Measurements from ENCODE around the gene AJAP1.

Gene AJAP1

DNA sequence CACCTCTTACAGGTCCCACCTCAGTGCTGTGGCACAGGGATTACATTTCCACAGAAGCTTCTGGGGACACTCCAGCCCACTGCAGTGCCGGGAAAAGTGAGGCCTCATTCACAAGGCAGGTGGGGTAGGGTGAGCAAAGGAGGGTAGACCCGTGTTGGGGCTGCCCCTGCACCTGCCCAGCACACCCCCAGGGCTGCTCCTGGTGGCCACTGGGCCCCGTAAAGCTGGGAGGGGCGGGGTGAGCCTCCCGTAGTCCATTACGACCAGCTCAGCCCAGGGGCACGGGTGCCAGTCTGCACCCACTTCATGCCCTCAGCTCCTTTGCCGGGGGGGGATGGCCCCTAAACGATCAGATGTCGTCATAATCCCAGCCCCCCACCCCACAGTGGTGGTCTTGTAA lies 39.5 kb downstream of the AJAP1 start:
- H3K27me3 ChIP-seq (ENCODE audit: control insufficient read depth, insufficient read depth, low read length) = no peaks in the 10 kb centered on the region
- H3K36me3 ChIP-seq (ENCODE audit: control insufficient read depth, insufficient read depth, low read length) = no peaks in the 10 kb centered on the region
- H3K9me3 ChIP-seq (ENCODE audit: control insufficient read depth, insufficient read depth, low read depth, low read length) = no peaks in the 10 kb centered on the region; the same call in 1 of the 2 replicates
- no peak overlapping the region for H3K27ac ChIP-seq (ENCODE audit: low read depth, low read length)
- no peaks in the 10 kb centered on the region for H3K4me1 ChIP-seq (ENCODE audit: control insufficient read depth, insufficient read depth, low read length)
- no peak overlapping the region for H3K9ac ChIP-seq (ENCODE audit: low read length)
- no peak overlapping the region for H3K4me3 ChIP-seq (ENCODE audit: low read depth, low read length)

DNA sequence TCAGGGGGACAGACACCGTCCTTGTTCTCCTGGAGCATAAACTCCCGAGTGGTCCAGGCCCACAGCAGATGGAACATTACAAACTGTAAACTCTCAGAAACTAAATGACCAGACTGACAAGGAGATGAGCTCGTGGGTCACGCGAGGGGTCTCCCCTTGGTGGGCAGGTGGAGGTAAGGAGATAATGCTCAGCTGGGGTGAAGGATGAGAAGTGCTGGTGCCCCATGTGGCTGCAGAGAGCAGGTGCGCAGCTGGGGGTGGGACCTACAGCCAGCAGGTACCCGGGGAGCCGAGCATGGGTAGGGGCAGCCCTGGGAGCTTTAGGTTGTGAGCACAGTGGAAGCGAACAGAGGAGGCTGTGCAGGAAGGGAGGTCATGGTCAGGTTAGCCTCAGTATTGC lies 40.1 kb downstream of the AJAP1 start:
- no peaks in the 10 kb centered on the region; the same call in 1 of the 2 replicates for H3K9me3 ChIP-seq (ENCODE audit: control insufficient read depth, insufficient read depth, low read depth, low read length)
- H3K36me3 ChIP-seq (ENCODE audit: control insufficient read depth, insufficient read depth, low read length) = no peaks in the 10 kb centered on the region
- no peaks in the 10 kb centered on the region for H3K4me1 ChIP-seq (ENCODE audit: control insufficient read depth, insufficient read depth, low read length)
- H3K27me3 ChIP-seq (ENCODE audit: control insufficient read depth, insufficient read depth, low read length) = no peaks in the 10 kb centered on the region
- H3K9ac ChIP-seq (ENCODE audit: low read length) = no peak overlapping the region
- H3K4me3 ChIP-seq (ENCODE audit: low read depth, low read length) = no peak overlapping the region
- H3K27ac ChIP-seq (ENCODE audit: low read depth, low read length) = no peak overlapping the region

DNA sequence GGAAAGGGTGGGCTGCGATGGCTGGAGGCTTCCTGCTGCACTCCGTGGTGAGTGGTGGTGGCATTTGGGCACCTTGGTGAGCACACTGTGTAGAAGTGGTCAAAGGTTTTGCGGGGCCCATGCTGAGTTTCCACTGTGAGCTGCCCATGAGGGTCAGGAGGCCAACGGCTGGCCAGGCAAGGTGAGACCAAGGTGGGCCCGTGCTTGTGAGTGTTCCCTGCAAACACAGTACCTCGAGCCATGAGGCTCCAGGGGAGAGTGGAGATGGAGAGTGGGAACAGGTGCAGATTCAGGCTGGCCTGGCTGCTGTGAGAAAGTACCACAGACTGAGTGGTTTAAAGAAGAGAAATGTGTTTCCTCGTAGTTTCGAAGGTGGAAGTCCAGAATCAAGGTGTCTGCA lies 40.8 kb downstream of the AJAP1 start:
- Histone ChIP-seq H3K4me3 (ENCODE audit: low read depth, low read length) (no peak overlapping the region), H3K36me3 (ENCODE audit: control insufficient read depth, insufficient read depth, low read length) (no peaks in the 10 kb centered on the region), H3K27ac (ENCODE audit: low read depth, low read length) (no peak overlapping the region), H3K4me1 (ENCODE audit: control insufficient read depth, insufficient read depth, low read length) (no peaks in the 10 kb centered on the region), H3K9me3 (ENCODE audit: control insufficient read depth, insufficient read depth, low read depth, low read length) (no peaks in the 10 kb centered on the region; the same call in 1 of the 2 replicates), H3K27me3 (ENCODE audit: control insufficient read depth, insufficient read depth, low read length) (no peaks in the 10 kb centered on the region), H3K9ac (ENCODE audit: low read length) (no peak overlapping the region)

DNA sequence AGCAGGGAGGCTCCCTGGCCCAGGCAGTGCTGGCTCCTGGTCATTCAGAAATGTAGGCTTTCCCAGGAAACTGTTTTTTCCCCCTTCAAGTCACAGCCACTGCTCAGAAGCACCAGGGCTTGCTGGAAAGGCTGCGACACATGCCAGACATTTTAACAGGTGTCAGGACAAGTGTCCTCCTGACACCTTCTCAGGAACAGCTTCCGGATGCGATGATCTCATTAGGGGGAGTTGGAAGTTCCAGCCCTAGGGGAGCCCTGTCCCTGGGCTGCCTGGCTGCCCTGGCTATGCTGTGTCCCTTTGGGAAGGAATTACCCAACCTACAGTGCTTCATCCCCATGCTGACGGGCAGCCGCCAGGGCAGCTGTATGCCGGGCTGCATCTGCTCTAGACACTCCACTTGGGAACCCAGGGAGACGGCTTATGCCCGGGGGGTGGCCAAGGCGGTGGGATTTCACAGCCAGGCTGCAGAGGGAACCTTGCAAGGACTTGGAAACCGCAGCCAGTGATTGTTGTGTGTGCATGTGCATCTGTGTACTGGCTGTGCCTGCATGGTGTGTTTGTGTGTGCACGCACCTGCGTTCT lies 41.8 kb downstream of the AJAP1 start:
- no peaks in the 10 kb centered on the region for H3K36me3 ChIP-seq (ENCODE audit: control insufficient read depth, insufficient read depth, low read length)
- no peak overlapping the region for H3K27ac ChIP-seq (ENCODE audit: low read depth, low read length)
- H3K9ac ChIP-seq (ENCODE audit: low read length) = no peak overlapping the region
- no peaks in the 10 kb centered on the region; the same call in 1 of the 2 replicates for H3K9me3 ChIP-seq (ENCODE audit: control insufficient read depth, insufficient read depth, low read depth, low read length)
- H3K4me3 ChIP-seq (ENCODE audit: low read depth, low read length) = no peak overlapping the region
- peaks cover 6% of the 10 kb centered on the region; the same call in 1 of the 2 replicates for H3K4me1 ChIP-seq (ENCODE audit: control insufficient read depth, insufficient read depth, low read length)
- no peaks in the 10 kb centered on the region for H3K27me3 ChIP-seq (ENCODE audit: control insufficient read depth, insufficient read depth, low read length)

- Histone ChIP-seq H3K27me3 (ENCODE audit: control insufficient read depth, insufficient read depth, low read length) (no peaks in the 10 kb centered on the region), H3K4me3 (ENCODE audit: low read depth, low read length) (no peak overlapping the region), H3K27ac (ENCODE audit: low read depth, low read length) (no peak overlapping the region), H3K36me3 (ENCODE audit: control insufficient read depth, insufficient read depth, low read length) (no peaks in the 10 kb centered on the region), H3K4me1 (ENCODE audit: control insufficient read depth, insufficient read depth, low read length) (peaks cover 6% of the 10 kb centered on the region; the same call in 1 of the 2 replicates), H3K9me3 (ENCODE audit: control insufficient read depth, insufficient read depth, low read depth, low read length) (no peaks in the 10 kb centered on the region; the same call in 1 of the 2 replicates), H3K9ac (ENCODE audit: low read length) (no peak overlapping the region)
Measured at GRCh38 chr1:4696753-4697152, 42.3 kb downstream of the AJAP1 start.

- Histone ChIP-seq H3K36me3 (ENCODE audit: control insufficient read depth, insufficient read depth, low read length) (no peaks in the 10 kb centered on the region), H3K4me3 (ENCODE audit: low read depth, low read length) (no peak overlapping the region), H3K27me3 (ENCODE audit: control insufficient read depth, insufficient read depth, low read length) (no peaks in the 10 kb centered on the region), H3K27ac (ENCODE audit: low read depth, low read length) (no peak overlapping the region), H3K9ac (ENCODE audit: low read length) (no peak overlapping the region), H3K9me3 (ENCODE audit: control insufficient read depth, insufficient read depth, low read depth, low read length) (no peaks in the 10 kb centered on the region; the same call in 1 of the 2 replicates), H3K4me1 (ENCODE audit: control insufficient read depth, insufficient read depth, low read length) (peaks cover 6% of the 10 kb centered on the region; the same call in 1 of the 2 replicates)
Measured at GRCh38 chr1:4697801-4698200, 43.4 kb downstream of the AJAP1 start.

DNA sequence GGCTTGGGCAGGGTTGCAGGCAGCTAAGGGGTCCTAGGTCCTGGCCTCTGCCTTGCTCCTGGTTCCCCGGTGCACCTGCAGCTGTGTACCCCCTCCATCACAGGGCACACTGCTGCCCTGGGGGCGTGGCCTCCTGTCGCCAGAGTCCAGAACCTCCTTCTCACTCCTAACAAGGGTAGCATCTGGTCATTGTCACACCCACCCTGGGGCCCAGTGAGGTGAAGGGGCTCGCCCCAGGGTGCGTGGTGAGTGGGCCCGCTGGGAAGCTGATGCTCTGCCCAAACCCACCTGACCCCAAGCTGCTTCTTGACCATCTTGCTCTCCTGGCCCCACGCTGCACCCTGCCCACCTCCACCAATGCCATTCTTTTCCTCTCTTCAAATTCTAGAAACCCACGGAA lies 44.5 kb downstream of the AJAP1 start:
- Histone ChIP-seq H3K4me1 (ENCODE audit: control insufficient read depth, insufficient read depth, low read length) (peaks cover 10% of the 10 kb centered on the region; the same call in 1 of the 2 replicates), H3K36me3 (ENCODE audit: control insufficient read depth, insufficient read depth, low read length) (no peaks in the 10 kb centered on the region), H3K27ac (ENCODE audit: low read depth, low read length) (no peak overlapping the region), H3K9ac (ENCODE audit: low read length) (no peak overlapping the region), H3K4me3 (ENCODE audit: low read depth, low read length) (no peak overlapping the region), H3K9me3 (ENCODE audit: control insufficient read depth, insufficient read depth, low read depth, low read length) (no peaks in the 10 kb centered on the region; the same call in 1 of the 2 replicates), H3K27me3 (ENCODE audit: control insufficient read depth, insufficient read depth, low read length) (no peaks in the 10 kb centered on the region)

DNA sequence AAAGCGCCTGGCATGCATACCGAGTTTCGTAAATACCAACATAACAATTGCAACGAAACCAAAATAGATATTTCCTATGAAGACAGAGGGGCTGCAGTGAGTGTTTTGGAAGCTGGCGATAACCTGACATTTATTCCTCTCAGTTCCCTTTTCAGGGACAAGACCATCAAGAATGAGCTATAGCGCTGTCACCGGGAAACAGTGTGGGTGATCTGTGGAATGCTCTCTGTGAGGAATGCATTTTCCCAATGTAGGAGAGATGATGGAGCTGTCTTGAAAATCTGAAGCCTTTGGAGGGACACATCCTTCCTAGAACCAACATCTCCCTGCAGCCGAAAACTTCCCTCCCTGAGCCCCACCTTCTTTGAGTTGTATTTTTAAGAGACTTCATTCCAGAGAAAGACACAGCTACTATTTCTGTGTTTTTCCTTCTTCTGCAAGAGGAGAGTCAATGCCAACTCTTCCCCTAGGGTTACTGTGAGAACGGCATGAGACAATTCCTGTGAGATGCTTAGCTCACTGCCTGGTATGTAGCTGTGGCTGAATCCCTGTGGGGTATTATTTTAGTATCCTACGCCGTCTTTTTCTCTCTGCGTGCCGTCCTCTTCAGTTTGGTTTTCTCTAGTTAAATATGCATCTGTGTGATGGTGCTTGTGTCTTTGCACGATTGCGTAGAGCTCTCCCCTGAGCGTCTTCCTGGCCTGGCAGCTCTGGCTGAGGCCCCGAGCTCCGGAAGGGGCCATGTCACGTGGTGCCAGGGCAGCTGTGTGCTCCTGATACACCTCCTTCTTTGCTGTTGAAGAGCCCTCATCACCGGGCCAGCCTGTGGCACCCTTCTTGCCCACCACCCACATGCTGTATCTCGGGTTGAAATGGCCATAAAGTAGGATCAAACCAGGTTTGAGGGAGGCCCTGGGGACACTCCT lies 45.2 kb downstream of the AJAP1 start:
- H3K9me3 ChIP-seq (ENCODE audit: control insufficient read depth, insufficient read depth, low read depth, low read length) = no peaks in the 10 kb centered on the region; the same call in 1 of the 2 replicates
- H3K9ac ChIP-seq (ENCODE audit: low read length) = no peak overlapping the region
- no peaks in the 10 kb centered on the region for H3K36me3 ChIP-seq (ENCODE audit: control insufficient read depth, insufficient read depth, low read length)
- H3K27me3 ChIP-seq (ENCODE audit: control insufficient read depth, insufficient read depth, low read length) = no peaks in the 10 kb centered on the region
- no peak overlapping the region for H3K4me3 ChIP-seq (ENCODE audit: low read depth, low read length)
- H3K27ac ChIP-seq (ENCODE audit: low read depth, low read length) = no peak overlapping the region
- peaks cover 10% of the 10 kb centered on the region; the same call in 1 of the 2 replicates for H3K4me1 ChIP-seq (ENCODE audit: control insufficient read depth, insufficient read depth, low read length)

DNA sequence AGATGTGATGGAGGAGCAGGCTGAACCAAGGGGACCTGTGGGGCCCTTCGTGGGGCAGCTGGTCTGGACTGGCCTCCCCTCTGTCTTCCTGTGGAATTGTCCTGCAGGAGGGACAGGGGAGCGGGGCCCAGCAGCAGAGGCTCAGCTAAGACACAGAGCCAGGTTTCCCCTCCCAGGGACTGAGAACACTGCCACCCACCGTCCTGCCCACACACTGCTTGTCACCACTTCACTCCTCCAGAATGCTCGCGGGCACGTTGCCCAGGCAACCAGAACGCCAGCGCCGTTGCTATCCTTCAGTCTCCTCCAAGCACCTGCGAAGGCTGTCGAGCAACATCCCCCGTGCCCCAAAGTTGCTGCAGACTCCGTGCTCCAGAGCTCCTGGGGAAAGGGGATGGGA lies 46.4 kb downstream of the AJAP1 start:
- Histone ChIP-seq H3K27ac (ENCODE audit: low read depth, low read length) (no peak overlapping the region), H3K36me3 (ENCODE audit: control insufficient read depth, insufficient read depth, low read length) (no peaks in the 10 kb centered on the region), H3K27me3 (ENCODE audit: control insufficient read depth, insufficient read depth, low read length) (no peaks in the 10 kb centered on the region), H3K4me3 (ENCODE audit: low read depth, low read length) (no peak overlapping the region), H3K9me3 (ENCODE audit: control insufficient read depth, insufficient read depth, low read depth, low read length) (no peaks in the 10 kb centered on the region), H3K4me1 (ENCODE audit: control insufficient read depth, insufficient read depth, low read length) (peaks cover 10% of the 10 kb centered on the region; the same call in 1 of the 2 replicates), H3K9ac (ENCODE audit: low read length) (no peak overlapping the region)

DNA sequence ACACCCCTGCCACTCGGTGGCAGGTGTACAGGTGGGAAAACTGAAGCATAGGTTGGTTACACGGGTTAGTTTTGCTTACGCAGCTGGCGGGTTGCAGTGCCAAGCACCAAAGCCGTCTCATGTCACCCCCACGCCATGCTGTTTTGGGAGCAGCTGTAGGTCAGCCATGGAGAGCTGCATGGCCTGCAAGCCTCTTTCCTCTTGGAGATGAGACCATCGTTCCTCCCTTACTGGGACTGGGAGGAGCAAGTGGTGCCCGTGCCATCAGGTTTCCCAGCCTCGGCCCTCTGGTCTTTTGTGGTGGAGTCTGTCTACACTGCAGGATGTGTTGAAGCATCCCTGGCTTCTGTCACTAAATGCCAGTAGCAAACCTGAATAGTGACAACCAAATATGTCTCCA lies 46.9 kb downstream of the AJAP1 start:
- H3K4me1 ChIP-seq (ENCODE audit: control insufficient read depth, insufficient read depth, low read length) = peaks cover 10% of the 10 kb centered on the region; the same call in 1 of the 2 replicates
- H3K27ac ChIP-seq (ENCODE audit: low read depth, low read length) = no peak overlapping the region
- no peak overlapping the region for H3K4me3 ChIP-seq (ENCODE audit: low read depth, low read length)
- no peaks in the 10 kb centered on the region for H3K27me3 ChIP-seq (ENCODE audit: control insufficient read depth, insufficient read depth, low read length)
- H3K9me3 ChIP-seq (ENCODE audit: control insufficient read depth, insufficient read depth, low read depth, low read length) = no peaks in the 10 kb centered on the region
- H3K9ac ChIP-seq (ENCODE audit: low read length) = no peak overlapping the region
- no peaks in the 10 kb centered on the region for H3K36me3 ChIP-seq (ENCODE audit: control insufficient read depth, insufficient read depth, low read length)

DNA sequence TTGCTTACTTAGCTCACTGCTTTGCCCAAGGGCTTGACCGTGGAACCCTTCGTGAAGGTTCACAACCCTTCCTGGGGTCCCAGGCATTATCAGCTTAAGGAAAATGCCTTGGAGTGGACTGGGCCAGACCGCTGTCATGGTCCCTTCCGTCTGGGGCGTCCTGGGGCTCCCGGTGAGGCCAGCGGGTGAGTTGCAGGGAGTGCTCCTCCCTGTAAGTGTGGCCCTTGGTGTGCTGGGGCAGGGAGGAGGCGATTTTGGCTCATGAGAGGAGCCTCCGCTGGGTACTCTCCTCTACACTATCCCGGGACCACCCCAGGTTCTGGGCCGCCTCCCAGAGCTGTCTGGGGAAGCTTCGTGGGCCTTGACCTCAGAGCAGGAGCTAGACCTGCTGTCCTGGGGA lies 48.1 kb downstream of the AJAP1 start:
- Histone ChIP-seq H3K27me3 (ENCODE audit: control insufficient read depth, insufficient read depth, low read length) (no peaks in the 10 kb centered on the region), H3K4me1 (ENCODE audit: control insufficient read depth, insufficient read depth, low read length) (peaks cover 10% of the 10 kb centered on the region; the same call in 1 of the 2 replicates), H3K4me3 (ENCODE audit: low read depth, low read length) (no peak overlapping the region), H3K27ac (ENCODE audit: low read depth, low read length) (no peak overlapping the region), H3K9me3 (ENCODE audit: control insufficient read depth, insufficient read depth, low read depth, low read length) (no peaks in the 10 kb centered on the region), H3K36me3 (ENCODE audit: control insufficient read depth, insufficient read depth, low read length) (no peaks in the 10 kb centered on the region), H3K9ac (ENCODE audit: low read length) (no peak overlapping the region)
